ENCODE results near the gene ZBTB48. TPM values are rescaled to one million over a fixed set of nuclear protein-coding genes. Genes with fewer than 3 reads are reported as not detected.

Gene ZBTB48
- total and polyA plus RNA-seq, 4 donors: 8.3 to 18.1 (median 13.1) TPM

GRCh38 chr1:6594977-6595740 lies 15.4 kb downstream of the ZBTB48 start (continued):
- TF ChIP-seq, protein P1, sequence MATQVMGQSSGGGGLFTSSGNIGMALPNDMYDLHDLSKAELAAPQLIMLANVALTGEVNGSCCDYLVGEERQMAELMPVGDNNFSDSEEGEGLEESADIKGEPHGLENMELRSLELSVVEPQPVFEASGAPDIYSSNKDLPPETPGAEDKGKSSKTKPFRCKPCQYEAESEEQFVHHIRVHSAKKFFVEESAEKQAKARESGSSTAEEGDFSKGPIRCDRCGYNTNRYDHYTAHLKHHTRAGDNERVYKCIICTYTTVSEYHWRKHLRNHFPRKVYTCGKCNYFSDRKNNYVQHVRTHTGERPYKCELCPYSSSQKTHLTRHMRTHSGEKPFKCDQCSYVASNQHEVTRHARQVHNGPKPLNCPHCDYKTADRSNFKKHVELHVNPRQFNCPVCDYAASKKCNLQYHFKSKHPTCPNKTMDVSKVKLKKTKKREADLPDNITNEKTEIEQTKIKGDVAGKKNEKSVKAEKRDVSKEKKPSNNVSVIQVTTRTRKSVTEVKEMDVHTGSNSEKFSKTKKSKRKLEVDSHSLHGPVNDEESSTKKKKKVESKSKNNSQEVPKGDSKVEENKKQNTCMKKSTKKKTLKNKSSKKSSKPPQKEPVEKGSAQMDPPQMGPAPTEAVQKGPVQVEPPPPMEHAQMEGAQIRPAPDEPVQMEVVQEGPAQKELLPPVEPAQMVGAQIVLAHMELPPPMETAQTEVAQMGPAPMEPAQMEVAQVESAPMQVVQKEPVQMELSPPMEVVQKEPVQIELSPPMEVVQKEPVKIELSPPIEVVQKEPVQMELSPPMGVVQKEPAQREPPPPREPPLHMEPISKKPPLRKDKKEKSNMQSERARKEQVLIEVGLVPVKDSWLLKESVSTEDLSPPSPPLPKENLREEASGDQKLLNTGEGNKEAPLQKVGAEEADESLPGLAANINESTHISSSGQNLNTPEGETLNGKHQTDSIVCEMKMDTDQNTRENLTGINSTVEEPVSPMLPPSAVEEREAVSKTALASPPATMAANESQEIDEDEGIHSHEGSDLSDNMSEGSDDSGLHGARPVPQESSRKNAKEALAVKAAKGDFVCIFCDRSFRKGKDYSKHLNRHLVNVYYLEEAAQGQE (IDR thresholded peaks at IDR 0.05): no peak
- no peak for TF ChIP-seq NR2F2 (IDR thresholded peaks at IDR 0.05)

DNA sequence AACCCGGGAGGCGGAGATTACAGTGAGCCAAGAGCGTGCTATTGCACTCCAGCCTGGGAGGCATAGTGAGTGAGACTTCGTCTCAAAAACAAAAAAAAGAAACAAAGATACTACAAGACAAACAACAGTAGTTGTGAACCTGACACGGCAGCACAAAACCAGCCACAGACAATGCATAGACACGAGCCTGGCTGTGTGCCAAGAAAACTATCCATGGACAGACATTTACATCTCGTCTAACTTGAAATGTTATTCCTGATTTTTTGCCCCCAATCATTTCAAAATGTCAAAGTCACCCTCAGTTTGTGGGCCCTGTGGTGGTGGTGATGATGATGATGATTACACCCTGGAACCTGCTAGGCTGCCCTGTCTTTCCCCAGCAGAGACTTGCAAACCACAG lies 16.6 kb downstream of the ZBTB48 start:
- WGBS: 64% methylated on average over 7 of the region's 7 CpGs
- Histone ChIP-seq H3K4me3 (ENCODE audit: low read depth in 1 of 3, low read length in 3 of 3) (no peak overlapping the region), H3K27ac (ENCODE audit: low read depth in 1 of 2, low read length in 2 of 2) (no peak overlapping the region)

More for the DNA sequence above, 16.6 kb downstream of the ZBTB48 start:
- DNase-seq (ENCODE audit: low spot score): no peak
- Histone ChIP-seq H3K27me3 (ENCODE audit: control insufficient read depth in 4 of 4, insufficient read depth in 4 of 4, low read length in 3 of 4) (no peaks in the 10 kb centered on the region), H3K4me1 (ENCODE audit: control insufficient read depth in 4 of 4, insufficient read depth in 4 of 4, low read length in 3 of 4) (peaks cover 3 to 40% (median 27%) of the 10 kb centered on the region in 4 donors), H3K9ac (ENCODE audit: low read depth in 1 of 2, low read length in 2 of 2) (no peak overlapping the region), H3K36me3 (ENCODE audit: control insufficient read depth in 4 of 4, insufficient read depth in 3 of 4, low read depth in 1 of 4, low read length in 3 of 4) (peaks cover 25 to 52% (median 37%) of the 10 kb centered on the region in 4 donors), H3K9me3 (ENCODE audit: control insufficient read depth in 4 of 4, low read length in 3 of 4) (no peaks in the 10 kb centered on the region)
- TF ChIP-seq FOXA1 (IDR thresholded peaks at IDR 0.05) (no peak), RAD21 (IDR thresholded peaks at IDR 0.05) (no peak), JUND (IDR thresholded peaks at IDR 0.05) (no peak), RXRA (IDR thresholded peaks at IDR 0.05) (no peak), EGR1 (IDR thresholded peaks at IDR 0.05; ENCODE audit: low read depth in 2 of 2) (no peak), NR2F2 (IDR thresholded peaks at IDR 0.05) (no peak), HNF4G (IDR thresholded peaks at IDR 0.05) (no peak), YY1 (IDR thresholded peaks at IDR 0.05) (no peak), FOXA2 (IDR thresholded peaks at IDR 0.05) (no peak), TAF1 (conservative IDR thresholded peaks at IDR 0.05) (no peak), SP1 (IDR thresholded peaks at IDR 0.05) (no peak), HNF4A (conservative IDR thresholded peaks at IDR 0.05) (no peak), ZBTB33 (IDR thresholded peaks at IDR 0.05) (no peak), GABPA (IDR thresholded peaks at IDR 0.05 in 1 of 2, conservative IDR thresholded peaks at IDR 0.05 in 1 of 2) (no peak)
- TF ChIP-seq, protein P2, sequence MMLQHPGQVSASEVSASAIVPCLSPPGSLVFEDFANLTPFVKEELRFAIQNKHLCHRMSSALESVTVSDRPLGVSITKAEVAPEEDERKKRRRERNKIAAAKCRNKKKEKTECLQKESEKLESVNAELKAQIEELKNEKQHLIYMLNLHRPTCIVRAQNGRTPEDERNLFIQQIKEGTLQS (IDR thresholded peaks at IDR 0.05): no peak
- TF ChIP-seq, protein P3, sequence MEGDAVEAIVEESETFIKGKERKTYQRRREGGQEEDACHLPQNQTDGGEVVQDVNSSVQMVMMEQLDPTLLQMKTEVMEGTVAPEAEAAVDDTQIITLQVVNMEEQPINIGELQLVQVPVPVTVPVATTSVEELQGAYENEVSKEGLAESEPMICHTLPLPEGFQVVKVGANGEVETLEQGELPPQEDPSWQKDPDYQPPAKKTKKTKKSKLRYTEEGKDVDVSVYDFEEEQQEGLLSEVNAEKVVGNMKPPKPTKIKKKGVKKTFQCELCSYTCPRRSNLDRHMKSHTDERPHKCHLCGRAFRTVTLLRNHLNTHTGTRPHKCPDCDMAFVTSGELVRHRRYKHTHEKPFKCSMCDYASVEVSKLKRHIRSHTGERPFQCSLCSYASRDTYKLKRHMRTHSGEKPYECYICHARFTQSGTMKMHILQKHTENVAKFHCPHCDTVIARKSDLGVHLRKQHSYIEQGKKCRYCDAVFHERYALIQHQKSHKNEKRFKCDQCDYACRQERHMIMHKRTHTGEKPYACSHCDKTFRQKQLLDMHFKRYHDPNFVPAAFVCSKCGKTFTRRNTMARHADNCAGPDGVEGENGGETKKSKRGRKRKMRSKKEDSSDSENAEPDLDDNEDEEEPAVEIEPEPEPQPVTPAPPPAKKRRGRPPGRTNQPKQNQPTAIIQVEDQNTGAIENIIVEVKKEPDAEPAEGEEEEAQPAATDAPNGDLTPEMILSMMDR (IDR thresholded peaks at IDR 0.05; ENCODE audit: low read depth, low read length, missing input control): no peak
- TF ChIP-seq, protein P4, sequence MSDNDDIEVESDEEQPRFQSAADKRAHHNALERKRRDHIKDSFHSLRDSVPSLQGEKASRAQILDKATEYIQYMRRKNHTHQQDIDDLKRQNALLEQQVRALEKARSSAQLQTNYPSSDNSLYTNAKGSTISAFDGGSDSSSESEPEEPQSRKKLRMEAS (IDR thresholded peaks at IDR 0.05): no peak
- TF ChIP-seq, protein P1 (IDR thresholded peaks at IDR 0.05): no peak
